Amniotic epithelial cell (primary cell): ENCODE data around the gene SOAT1.
"Not testable (repeated sequence)": the region's sequence is repeated elsewhere in the genome, so short reads cannot be mapped to it uniquely, and the experiment has no call there.

Experiments
- DNase-seq: peaks from one replicate; pipeline ENCODE4 v3.0.0-alpha.2; 2010; ENCODE audit warnings: low read depth

SOAT1 gene

GRCh38 chr1:179353546-179353945 is 59.9 kb downstream of the SOAT1 start:
- peak; percentile 87 for DNase-seq

GRCh38 chr1:179361631-179362030 is 68.0 kb downstream of the SOAT1 start:
- not testable (repeated sequence) for DNase-seq

GRCh38 chr1:179365342-179366092 is 71.9 kb downstream of the SOAT1 start, which contains the start of gene AXDND1:
AXDND1 (plus strand) TSS chr1:179365971; CDS start chr1:179366510, 539 bp downstream.
- peak; percentile 84 for DNase-seq

GRCh38 chr1:179366093-179366800 is 72.7 kb downstream of the SOAT1 start:
- no peak for DNase-seq

GRCh38 chr1:179369751-179370341 is 76.2 kb downstream of the SOAT1 start:
- peak; percentile 66 for DNase-seq

DNA sequence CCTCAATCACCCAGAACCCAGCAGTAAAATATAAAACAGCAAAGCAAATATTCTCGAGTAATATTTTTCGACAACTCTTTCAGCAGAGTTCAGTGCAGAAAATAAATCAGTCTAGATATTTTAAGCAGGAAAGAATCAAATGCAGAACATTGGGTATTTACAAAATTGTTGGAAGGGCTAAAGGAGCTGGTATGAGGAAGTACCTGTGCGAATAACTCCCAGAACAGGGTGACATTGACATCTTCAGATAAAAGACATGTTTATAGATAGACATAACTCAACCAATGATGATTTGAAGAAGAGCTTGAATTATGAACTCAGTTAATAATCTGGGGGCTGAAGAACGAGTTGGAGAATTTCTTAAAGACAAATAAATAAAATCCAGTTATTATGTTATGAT is 78.6 kb downstream of the SOAT1 start:
- no peak for DNase-seq

DNA sequence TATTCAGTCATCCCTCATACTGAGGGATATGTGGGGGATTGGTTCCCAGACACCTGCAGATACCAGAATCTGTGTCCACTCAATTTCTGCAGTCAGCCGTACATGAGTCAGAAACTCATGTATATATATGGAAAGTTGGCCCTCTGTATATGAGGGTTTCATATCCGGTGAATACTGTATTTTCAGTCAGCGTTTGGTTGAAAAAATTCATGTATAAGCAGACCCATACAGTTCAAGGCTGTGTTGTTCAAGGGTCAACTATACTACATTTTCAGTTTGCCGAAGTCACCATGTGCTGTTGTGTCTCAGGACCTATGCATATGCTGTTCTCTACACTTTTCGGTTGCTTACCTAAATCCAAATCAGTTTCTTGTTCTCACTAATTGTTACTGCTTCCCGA is 82.6 kb downstream of the SOAT1 start:
- no peak for DNase-seq

- no peak for DNase-seq
These were observed 86.7 kb downstream of the SOAT1 start for GRCh38 chr1:179380299-179380698.

- DNase-seq: no peak
These were observed 90.4 kb downstream of the SOAT1 start for GRCh38 chr1:179384027-179384426.

GRCh38 chr1:179385510-179385909 is 91.9 kb downstream of the SOAT1 start:
- DNase-seq: no peak

DNA sequence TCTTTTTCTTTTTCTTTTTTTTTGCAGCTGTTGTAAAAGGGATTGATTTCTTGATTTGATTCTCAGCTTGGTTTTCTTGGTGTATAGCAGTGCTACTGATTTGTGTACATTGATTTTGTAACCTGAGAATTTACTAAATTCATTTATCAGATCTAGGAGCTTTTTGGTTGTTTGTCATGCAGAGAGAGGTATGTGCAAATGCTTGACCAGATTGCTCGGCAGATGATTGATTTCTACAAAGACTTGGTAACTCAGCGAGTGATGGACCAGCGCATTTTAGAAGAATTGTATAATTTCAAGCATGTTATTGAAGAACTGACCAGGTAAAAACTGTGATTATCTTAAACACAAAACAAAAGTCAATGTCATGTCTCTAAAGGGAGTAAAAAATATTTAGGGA is 100.1 kb downstream of the SOAT1 start:
- no peak for DNase-seq

GRCh38 chr1:179399399-179399798 is 105.8 kb downstream of the SOAT1 start:
- DNase-seq: not testable (repeated sequence)
